Keratinocyte (primary cell): Measurements from ENCODE around the gene FZD2.

ENCODE experiments used
- CTCF ChIP-seq, 3 experiments: IDR thresholded peaks in 1 of 3; conservative IDR thresholded peaks in 1 of 3; optimal IDR thresholded peaks in 1 of 3; 2 replicates in 2 of 3; 3 replicates in 1 of 3; pipeline versions ENCODE3 to v1.5.1; 2011; ENCODE audit warnings: low read length in 3 of 3, mild to moderate bottlenecking in 3 of 3, moderate library complexity in 2 of 3, control low read depth in 1 of 3, inconsistent platforms in 1 of 3; ENCODE audit not compliant: insufficient read depth in 2 of 3; ENCODE audit errors: extremely low read depth in 1 of 3
- EZH2 ChIP-seq: IDR thresholded peaks from one replicate; pipeline ENCODE4 v1.6.1; 2012; ENCODE audit warnings: inconsistent platforms, mild to moderate bottlenecking, low read length, moderate library complexity

GRCh38 chr17:44529864-44530263 lies 27.4 kb upstream of the FZD2 start:
- no peak for TF ChIP-seq CTCF (optimal IDR thresholded peaks at IDR 0.05 in 1 of 3, IDR thresholded peaks at IDR 0.05 in 1 of 3, conservative IDR thresholded peaks at IDR 0.05 in 1 of 3; ENCODE audit: extremely low read depth in 1 of 3, insufficient read depth in 2 of 3, low read length in 3 of 3)
- TF ChIP-seq EZH2 = no peak
